GM12872 (cell line): ENCODE results near the gene TRAPPC11.

Source experiments
- TF ChIP-seq, protein P1 (sequence below): IDR thresholded peaks from 3 replicates; pipeline ENCODE4 v1.5.1; 2011; ENCODE audit warnings: low read depth, mild to moderate bottlenecking, low read length, moderate library complexity; ENCODE audit not compliant: insufficient read depth

Gene TRAPPC11

DNA sequence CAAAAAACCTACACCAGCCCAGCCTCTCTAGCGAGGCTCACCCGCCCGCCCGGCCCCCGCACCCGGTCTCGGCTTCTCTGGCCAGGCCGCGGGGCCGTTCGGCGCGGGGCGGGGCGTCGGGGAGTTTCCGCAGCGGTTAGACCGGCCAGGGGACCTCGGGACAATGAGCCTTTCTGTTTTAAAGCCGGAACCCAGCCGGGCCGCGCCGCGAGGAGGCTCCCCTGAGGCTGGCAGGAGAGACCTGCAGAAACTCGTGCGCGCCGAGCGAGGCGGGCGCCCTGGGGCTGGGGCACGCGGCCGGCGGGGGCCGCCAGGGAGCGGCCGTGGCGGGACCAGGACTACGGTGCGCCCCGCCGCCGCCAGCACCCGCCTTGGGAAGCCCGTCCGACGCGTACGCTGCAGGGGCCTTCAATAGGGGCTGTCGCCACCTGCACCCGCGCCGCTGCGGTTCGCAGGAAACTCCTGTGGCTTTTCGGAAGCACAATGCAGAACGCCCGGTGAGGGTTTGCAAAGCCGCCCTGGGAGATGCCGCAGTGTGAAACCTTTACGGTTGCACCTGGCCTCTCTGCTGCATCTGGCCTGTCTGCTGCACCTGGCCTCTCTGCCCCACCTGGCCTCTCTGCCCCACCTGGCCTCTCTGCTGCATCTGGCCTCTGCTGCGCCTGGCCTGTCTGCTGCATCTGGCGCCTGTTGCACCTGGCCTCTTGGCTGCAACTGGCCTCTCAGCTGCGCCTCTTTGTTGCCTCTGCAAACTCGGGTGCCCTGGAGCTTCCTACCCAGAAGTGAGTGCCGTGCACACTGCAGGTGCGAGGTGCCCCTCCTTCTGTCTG, 63.9 kb downstream of the TRAPPC11 start:
- TF ChIP-seq, protein P1, sequence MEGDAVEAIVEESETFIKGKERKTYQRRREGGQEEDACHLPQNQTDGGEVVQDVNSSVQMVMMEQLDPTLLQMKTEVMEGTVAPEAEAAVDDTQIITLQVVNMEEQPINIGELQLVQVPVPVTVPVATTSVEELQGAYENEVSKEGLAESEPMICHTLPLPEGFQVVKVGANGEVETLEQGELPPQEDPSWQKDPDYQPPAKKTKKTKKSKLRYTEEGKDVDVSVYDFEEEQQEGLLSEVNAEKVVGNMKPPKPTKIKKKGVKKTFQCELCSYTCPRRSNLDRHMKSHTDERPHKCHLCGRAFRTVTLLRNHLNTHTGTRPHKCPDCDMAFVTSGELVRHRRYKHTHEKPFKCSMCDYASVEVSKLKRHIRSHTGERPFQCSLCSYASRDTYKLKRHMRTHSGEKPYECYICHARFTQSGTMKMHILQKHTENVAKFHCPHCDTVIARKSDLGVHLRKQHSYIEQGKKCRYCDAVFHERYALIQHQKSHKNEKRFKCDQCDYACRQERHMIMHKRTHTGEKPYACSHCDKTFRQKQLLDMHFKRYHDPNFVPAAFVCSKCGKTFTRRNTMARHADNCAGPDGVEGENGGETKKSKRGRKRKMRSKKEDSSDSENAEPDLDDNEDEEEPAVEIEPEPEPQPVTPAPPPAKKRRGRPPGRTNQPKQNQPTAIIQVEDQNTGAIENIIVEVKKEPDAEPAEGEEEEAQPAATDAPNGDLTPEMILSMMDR, result no peak

DNA sequence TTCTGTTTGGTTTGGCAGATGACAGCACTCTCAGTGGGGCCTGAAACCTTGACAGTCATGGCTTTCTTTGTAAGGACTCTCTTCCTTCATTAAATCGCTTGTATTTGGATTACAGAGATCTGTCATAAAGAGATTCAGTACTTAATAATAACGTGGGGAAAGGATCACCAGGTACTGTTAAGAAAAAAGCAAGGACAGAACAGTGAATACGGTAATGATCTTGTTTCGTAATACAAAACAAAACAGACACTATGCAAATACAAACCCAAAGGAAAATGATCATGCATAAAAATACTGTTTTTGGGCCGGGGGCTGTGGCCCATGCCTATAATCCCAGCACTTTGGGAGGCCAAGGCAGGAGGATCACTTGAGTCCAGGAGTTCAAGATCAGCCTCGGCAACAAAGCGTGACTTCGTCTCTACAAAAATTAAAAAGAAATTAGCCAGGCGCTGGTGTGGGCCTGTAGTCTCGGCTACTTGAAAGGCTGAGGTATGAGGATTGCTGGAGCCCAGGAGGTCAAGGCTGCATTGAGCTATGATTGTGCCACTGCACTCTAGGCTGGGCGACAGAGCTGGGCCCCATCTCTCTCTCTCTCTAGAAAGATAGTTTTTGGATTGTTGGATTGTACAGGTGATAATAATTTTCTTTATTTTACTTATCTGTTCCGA, 64.6 kb downstream of the TRAPPC11 start:
- TF ChIP-seq, protein P1, result no peak

DNA sequence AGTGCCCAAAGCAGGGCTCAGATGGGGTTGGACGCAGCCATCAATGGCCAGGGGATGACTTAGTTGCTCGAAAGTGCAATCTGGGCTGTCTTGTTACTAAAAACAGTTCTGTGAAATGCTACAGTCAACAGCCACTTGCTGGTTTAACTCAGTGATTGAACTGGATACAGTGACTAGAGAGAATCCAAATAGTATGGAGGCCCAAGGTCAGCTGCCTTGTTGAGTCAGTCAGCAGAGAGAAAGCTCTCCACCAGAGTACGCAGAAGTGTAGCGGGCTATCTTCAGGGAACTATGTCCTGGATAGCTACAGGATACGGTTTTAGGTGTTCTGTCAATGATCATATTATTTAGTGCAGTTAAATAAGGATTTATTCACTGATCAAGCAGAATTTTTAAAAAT, 68.4 kb downstream of the TRAPPC11 start:
- TF ChIP-seq, protein P1, result no peak

DNA sequence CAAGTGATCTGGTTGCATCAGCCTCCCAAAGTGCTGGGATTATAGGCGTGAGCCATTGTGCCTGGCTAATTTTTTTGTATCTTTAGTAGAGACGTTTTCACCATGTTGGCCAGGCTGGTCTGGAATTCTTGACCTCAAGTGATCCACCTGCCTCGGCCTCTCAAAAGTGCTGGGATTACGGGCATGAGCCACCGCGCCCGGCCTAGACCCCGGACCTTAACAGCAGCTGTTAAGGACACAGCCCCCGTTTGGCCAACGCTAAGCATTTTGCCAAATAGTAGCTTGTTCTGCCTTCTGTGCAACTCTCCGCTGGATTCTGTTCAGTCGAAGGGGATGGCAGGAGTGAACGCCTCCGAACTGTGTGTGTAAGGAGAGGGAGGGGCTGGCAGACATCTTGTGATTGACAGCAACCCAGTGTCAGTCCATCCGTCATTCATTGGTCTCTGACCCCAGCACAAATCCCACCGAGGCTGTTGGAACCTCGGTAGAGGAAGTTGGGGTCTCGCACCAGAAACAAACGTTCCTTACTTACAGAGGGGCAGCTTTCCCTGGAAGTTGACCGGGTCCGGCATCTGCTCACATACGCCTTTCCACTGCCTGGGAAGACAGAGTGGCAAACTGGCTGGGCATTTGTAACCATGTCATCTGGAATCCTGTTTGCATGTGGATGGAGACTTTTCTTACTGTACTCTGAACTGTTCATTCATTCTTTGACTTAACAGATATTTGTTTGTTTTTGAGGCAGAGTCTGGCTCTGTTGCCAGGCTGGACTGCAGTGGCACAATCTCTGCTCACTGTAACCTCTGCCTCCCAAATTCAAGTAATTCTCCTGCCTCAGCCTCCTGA, 69.4 kb downstream of the TRAPPC11 start:
- TF ChIP-seq, protein P1, result no peak

DNA sequence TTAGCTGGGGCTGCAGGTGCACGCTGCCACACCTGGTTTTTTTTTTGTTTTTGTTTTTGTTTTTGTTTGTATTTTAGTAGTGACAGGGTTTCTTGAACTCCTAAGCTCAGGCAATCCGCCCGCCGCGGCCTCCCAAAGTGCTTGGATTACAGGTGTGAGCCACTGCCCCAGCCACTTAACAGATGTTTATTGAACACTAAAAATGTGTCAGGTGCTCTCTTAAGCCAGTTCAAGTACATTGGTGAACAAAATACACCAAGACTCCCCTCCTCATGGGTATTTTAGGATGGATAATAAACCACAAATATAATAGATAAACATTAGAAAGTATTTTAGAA, 69.9 kb downstream of the TRAPPC11 start:
- TF ChIP-seq, protein P1, result no peak

DNA sequence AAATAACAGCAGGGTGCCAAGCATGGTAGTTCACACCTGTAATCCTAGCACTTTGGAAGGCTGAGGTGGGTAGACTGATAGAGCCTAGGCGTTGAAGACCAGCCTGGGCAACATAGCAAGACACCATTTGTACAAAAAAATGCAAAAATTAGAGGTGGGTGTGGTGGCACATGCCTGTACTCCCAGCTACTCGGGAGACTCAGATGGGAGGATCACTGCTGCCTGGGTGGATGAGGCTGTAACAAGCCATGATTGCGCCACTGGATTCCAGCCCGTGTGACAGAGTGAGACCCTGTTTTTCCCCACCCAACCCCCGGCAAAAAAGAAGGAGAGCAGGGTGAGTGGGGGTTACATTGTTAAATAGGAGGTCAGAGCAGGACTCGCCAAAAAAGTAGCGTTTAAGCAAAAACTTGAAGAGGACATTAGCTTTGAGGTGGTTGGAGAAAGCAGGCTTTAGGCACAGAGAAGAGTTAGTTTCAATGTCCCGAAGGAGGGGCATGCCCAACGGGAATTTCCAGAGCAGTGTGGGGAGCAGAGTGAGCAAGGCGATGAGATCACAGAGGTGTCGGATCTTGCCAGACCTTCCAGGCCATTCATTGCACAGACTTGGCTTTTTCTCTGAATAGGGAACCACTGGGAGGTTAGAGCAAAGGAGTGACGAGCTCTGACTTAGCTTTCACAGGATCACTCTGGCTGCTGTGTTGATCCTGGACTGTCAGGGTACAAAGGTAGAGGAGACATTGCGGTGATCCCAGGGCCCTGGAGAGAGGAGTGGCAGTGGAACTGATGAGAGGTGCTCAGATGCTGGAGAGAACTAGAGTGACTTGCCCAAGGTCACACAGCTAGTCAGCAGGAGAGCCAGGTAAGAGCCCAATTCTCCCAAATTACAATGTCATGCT, 70.6 kb downstream of the TRAPPC11 start:
- TF ChIP-seq, protein P1, result no peak
